Measurements from ENCODE around the gene CEP350.

DNA sequence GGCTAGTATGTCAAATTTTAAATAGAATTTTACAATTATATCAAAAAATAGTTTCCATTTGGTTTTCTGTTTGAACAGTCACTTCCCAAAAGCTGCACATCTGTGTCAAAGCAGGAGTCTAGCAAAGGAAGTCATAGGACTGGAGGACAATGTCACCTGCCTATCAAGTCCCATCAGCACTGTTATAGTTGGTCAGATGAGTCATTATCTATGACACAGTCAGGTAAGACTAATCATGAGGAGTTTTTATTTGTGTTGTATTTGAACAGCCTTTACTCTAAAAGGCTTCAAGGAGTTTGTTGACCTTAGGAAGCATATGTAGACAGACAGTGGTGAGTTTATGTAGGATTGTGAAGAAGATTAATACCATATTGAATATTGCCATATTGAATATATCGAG is 125.8 kb downstream of the CEP350 start:
- TF ChIP-seq POLR2A (IDR thresholded peaks at IDR 0.05): no peak
- TF ChIP-seq CTCF (IDR thresholded peaks at IDR 0.05): no peak
- no peak for TF ChIP-seq POLR2AphosphoS5 (IDR thresholded peaks at IDR 0.05)

Measured in transverse colon (tissue), 4 donors.